GM19238 (cell line): Measurements from ENCODE around the gene EVPL.
"Not testable (repeated sequence)": the region's sequence is repeated elsewhere in the genome, so short reads cannot be mapped to it uniquely, and the experiment has no call there.

Experiments
- DNase-seq: peaks from one replicate; pipeline ENCODE4 v3.0.0; 2011; ENCODE audit warnings: low spot score; ENCODE audit not compliant: insufficient read length

Gene EVPL

GRCh38 chr17:75998327-75998795 lies 28.7 kb downstream of the EVPL start:
- no peak for DNase-seq

- peak; percentile 57 for DNase-seq
Observed at GRCh38 chr17:75996665-75997590, 30.2 kb downstream of the EVPL start.

DNA sequence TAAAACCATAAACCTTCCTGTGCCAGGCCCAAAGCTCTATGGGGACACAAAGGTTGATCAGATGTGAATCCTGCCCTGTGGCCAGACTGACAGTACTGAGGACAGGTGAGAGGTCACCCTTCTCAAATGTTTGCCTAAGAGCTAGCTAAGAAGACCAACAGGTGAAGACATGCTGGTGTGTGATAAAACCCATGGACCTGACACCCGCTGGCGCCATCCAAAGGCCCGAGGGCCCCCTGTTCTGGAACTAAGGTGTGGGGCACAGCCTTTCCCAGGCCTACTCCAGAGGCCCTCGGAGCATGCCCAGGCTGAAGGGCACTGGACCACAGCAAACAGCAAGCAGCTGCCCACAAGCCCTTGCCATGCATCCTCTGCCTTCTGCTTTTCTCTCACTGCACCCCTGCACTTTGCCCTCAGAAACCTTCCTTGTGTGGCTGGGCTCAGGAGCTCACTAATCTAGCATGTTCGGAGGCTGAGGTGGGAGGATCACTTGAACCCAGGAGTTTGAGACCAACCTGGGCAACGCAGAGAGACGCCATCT lies 31.7 kb downstream of the EVPL start:
- DNase-seq, result no peak

- no peak for DNase-seq
Observed at GRCh38 chr17:75994802-75995370, 32.2 kb downstream of the EVPL start.

GRCh38 chr17:75991396-75991795 lies 35.7 kb downstream of the EVPL start:
- DNase-seq, result no peak

DNA sequence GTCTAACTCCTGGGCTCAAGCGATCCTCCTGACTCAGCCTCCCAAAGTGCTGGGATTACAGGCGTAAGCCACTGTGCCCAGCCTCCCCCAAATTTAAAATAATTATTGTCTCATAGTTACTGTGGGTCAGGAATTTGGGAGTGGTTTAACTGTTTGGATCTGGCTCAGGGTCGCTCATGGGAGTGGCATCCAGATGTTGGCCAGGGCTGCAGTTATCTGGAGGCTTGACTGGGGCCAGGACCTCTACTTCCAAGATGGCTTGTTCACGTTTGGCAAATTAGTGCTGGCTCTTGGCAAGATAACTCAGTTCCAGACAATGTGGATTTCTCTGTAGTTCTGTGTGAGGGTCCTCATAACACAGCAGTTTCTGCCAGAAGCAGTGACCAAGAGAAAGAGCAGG lies 40.1 kb downstream of the EVPL start:
- no peak for DNase-seq

GRCh38 chr17:75985986-75986385 lies 41.1 kb downstream of the EVPL start:
- no peak for DNase-seq

GRCh38 chr17:75983501-75984181 lies 43.5 kb downstream of the EVPL start:
- DNase-seq, result no peak

- DNase-seq, result no peak
Observed at GRCh38 chr17:75981019-75981615, 46.0 kb downstream of the EVPL start.

DNA sequence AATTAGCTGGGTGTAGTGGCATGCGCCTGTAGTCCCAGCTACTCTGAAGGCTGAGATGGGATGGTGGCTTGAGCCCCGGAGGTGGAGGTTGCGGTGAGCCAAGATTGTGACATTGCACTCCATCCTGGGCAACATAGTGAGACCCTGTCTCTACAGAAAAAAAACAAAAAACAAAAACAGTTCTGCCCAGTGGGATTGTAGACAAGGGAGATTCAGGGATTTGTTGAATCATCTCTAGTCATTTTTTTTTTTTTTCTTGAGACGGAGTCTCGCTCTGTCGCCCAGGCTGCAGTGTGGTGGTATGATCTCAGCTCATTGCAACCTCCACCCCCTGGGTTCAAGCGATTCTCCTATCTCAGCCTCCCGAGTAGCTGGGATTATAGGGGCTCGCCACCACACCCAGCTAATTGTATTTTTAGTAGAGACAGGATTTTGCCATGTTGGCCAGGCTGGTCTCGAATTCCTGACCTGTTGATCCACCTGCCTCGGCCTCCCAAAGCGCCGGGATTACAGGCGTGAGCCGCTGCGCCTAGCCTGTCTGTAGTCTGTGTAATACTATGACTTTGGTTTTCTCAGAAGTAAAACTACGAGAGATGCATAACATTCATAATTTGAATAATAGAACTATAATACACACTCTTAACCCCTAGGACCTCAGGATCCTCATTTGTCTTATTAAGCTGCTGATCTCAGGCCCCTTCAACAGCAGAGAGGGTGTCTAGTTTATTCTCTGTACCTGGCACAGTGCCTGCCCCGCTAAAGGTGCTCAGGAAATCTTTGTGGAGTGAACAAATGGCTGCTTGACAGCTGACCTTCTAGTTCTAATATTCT lies 46.7 kb downstream of the EVPL start:
- DNase-seq, result no peak

DNA sequence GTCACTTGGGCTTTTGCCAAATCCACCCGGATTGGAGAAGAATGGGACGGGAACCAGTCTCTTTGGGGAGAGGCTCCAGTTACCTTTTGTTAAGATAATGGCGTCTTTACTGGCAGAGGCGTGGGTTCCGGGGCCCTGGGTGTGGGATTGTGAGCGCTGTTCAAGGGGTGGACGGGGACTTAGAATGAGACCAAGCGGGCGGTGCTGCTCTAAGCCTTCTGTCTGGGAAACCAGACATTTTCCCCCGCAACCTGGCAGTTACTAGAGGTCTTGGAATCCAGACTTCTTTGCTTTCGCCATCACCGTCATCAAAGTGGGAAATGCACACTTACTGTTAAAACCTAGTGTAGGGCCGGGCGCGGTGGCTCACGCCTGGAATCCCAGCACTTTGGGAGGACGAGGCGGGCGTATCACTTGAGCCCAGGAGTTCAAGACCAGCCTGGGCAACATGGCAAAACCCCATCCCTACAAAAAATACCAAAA lies 47.4 kb downstream of the EVPL start:
- DNase-seq, result no peak

GRCh38 chr17:75978938-75979704 lies 48.0 kb downstream of the EVPL start, which contains the start of the genes ACOX1 and TEN1:
Gene ACOX1, minus strand, starts transcription at chr17:75979166. Its CDS starts 93 bp downstream, at chr17:75979073.
Gene TEN1, plus strand, starts transcription at chr17:75979240. Its CDS starts 6,953 bp downstream, at chr17:75986193.
- peak; percentile 85 for DNase-seq

GRCh38 chr17:75976175-75976848 lies 50.8 kb downstream of the EVPL start:
- DNase-seq, result no peak

GRCh38 chr17:75975757-75976174 lies 51.3 kb downstream of the EVPL start:
- no peak for DNase-seq

GRCh38 chr17:75975187-75975586 lies 51.9 kb downstream of the EVPL start:
- not testable (repeated sequence) for DNase-seq

- DNase-seq, result no peak
Observed at GRCh38 chr17:75970626-75971025, 56.5 kb downstream of the EVPL start.

DNA sequence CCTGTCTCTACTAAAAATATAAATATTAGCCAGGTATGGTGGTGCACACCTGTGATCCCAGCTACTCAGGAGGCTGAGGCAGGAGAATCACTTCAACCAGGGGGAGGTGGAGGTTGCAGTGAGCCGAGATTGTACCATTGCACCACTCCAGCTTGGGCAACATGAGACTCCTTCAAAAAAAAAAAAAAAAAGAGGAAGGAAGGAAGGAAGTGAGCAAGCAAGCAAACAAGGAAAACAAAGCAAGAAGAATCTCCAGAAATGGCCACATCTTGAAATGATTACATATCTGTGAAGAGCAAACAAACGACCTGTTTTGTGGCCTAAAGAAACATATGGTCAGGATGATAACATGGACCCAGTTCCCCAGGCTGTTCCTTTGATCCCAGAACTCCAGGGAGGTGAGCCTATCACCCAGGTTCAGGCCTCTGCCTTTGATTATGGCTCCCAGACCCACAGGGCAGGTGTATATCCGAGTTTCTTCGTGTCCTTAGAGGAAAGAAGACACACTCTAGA lies 57.0 kb downstream of the EVPL start:
- DNase-seq, result no peak

DNA sequence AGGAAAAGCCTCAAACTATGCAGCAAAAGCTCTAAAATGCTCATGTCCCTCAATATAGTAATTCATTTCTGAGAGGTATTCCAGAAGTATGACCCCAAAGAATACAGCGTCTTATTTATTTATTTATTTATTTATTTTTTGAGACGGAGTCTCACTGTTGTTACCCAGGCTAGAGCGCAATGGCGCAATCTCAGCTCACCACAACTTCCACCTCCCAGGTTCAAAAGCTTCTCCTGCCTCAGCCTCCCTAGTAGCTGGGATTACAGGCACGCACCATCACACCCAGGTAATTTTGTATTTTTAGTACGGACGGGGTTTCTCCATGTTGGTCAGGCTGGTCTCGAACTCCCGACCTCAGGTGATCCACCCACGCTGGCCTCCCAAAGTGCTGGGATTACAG lies 58.1 kb downstream of the EVPL start:
- not testable (repeated sequence) for DNase-seq

DNA sequence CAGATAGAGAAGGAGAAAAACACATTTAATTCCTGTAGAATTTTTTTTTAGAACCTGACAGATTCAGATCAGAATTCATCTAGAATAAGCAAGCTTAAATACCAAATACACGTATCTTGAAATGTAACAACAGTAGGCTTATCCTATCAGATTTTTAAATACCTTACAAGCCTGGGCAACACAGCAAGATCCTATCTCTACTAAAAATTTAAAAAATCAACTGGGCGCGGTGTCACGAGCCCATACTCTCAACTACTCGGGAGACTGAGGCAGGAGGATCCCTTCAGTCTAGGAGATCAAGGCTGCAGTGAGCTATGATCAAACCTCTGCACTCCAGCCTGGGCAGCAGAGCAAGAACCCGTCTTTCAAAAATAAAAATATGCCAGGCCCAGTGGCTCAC lies 61.6 kb downstream of the EVPL start:
- no peak for DNase-seq
